HEK293 (cell line): ENCODE measurements around the gene KRABD2.

Source experiments
- ZNF664 ChIP-seq: fragments of 450-650 bp; formaldehyde crosslinking; IDR thresholded peaks from 2 replicates; pipeline ENCODE4 v1.5.1; 2016; ENCODE audit warnings: missing biosample characterization, missing genetic modification characterization
- TF ChIP-seq, protein P1 (sequence below): fragments of 450-650 bp; formaldehyde crosslinking; conservative IDR thresholded peaks from 2 replicates; pipeline ENCODE4 v1.5.1; 2016; ENCODE audit warnings: low read depth, missing biosample characterization, missing genetic modification characterization

DNA sequence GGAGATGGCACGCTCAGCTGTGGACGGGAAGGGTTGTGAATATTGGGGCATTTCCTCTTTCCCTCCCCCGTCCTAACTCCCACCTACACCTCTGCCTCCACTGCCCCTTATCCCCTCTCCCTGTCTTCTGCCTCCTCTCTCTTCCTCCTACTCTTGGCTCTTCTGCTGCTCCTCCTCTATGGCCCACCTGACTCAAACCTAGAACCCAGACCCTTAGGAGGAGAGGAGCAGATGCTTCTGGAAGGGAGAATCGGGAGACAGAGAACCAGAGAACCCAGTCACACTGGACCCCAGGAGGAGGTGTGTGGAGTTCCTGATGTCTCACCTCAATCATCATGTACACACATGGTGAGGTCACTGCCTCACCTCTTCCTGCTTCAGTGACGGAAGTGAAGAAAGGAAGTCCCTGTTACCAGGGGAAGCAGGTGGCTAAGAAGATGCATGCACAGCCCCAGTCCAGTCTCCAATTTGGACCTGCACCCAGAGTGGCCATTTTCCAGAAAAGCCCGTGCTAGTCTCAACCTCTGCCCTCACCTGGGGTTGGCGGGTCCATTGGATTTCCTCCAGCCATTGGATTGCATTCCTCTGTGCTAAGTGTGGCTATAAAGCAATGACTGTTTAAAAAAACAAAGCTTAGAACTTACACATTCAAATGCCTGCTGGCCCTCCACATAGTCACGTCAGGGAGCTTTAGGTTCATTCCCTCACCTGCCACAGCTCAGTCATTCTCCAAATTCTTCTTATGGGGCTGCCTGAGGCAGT, 17.1 kb upstream of the KRABD2 start:
- no peak for TF ChIP-seq ZNF664
- TF ChIP-seq, protein P1, sequence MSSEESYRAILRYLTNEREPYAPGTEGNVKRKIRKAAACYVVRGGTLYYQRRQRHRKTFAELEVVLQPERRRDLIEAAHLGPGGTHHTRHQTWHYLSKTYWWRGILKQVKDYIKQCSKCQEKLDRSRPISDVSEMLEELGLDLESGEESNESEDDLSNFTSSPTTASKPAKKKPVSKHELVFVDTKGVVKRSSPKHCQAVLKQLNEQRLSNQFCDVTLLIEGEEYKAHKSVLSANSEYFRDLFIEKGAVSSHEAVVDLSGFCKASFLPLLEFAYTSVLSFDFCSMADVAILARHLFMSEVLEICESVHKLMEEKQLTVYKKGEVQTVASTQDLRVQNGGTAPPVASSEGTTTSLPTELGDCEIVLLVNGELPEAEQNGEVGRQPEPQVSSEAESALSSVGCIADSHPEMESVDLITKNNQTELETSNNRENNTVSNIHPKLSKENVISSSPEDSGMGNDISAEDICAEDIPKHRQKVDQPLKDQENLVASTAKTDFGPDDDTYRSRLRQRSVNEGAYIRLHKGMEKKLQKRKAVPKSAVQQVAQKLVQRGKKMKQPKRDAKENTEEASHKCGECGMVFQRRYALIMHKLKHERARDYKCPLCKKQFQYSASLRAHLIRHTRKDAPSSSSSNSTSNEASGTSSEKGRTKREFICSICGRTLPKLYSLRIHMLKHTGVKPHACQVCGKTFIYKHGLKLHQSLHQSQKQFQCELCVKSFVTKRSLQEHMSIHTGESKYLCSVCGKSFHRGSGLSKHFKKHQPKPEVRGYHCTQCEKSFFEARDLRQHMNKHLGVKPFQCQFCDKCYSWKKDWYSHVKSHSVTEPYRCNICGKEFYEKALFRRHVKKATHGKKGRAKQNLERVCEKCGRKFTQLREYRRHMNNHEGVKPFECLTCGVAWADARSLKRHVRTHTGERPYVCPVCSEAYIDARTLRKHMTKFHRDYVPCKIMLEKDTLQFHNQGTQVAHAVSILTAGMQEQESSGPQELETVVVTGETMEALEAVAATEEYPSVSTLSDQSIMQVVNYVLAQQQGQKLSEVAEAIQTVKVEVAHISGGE (tag by site-specific recombination): no peak
